AG04449 (cell line): ENCODE measurements around the gene ETV5.

Experiments used
- CTCF ChIA-PET: fragments of 350-600 bp; formaldehyde crosslinking; extraction: SDS; loops from one replicate; lab custom pipeline; 2021; ENCODE audit warnings: antibody characterized with exemption; lab: Yijun Ruan, JAX
- POLR2A ChIA-PET: fragments of 400-600, 350-600 bp; formaldehyde crosslinking; extraction: SDS; loops from one replicate; lab custom pipeline; 2020; ENCODE audit warnings: antibody characterized with exemption, inconsistent platforms; lab: Yijun Ruan, JAX
- DNase-seq: peaks from one replicate; pipeline ENCODE4 v3.0.0-alpha.2; 2010; ENCODE audit warnings: low read depth, low spot score
- H3K4me3 ChIP-seq: 2 replicates; pipeline ENCODE4 v1.5.1; 2011; ENCODE audit warnings: low read depth, mild to moderate bottlenecking, control low read depth, low read length
- CTCF ChIP-seq: IDR thresholded peaks from one replicate; pipeline ENCODE4 v1.5.1; 2011; ENCODE audit warnings: mild to moderate bottlenecking, moderate library complexity, low read length, control low read depth, inconsistent platforms; ENCODE audit not compliant: insufficient read depth; ENCODE audit errors: missing control alignments

ETV5 gene

DNA sequence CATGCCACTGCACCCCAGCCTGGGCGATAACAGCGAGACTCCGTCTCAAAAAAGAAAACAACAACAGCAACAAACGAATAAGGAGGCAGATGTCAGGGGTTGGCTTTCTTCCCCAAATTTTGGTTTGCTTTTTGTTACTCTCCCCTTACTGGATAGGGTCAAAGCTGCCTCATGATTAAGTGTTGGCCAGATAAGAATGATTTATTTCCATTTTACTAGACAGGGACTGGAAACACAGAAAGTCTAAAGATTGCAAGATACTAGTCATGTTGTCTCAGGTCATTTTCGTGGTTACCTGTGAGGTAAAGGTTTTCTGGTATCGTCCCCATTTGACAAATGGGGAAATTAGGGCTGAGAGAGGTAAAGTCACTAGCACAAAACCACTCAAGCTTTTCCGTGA lies 18.6 kb upstream of the ETV5 start:
- no peak for DNase-seq
- POLR2A ChIA-PET = no interaction called here
- CTCF ChIA-PET = no interaction called here
- H3K4me3 ChIP-seq = no peak overlapping the region
- no peak for TF ChIP-seq CTCF

- DNase-seq = no peak
- CTCF ChIA-PET = no interaction called here
- POLR2A ChIA-PET = no interaction called here
- no peak for TF ChIP-seq CTCF
- H3K4me3 ChIP-seq = no peak overlapping the region
Measured at GRCh38 chr3:186125118-186125517, 16.2 kb upstream of the ETV5 start.

DNA sequence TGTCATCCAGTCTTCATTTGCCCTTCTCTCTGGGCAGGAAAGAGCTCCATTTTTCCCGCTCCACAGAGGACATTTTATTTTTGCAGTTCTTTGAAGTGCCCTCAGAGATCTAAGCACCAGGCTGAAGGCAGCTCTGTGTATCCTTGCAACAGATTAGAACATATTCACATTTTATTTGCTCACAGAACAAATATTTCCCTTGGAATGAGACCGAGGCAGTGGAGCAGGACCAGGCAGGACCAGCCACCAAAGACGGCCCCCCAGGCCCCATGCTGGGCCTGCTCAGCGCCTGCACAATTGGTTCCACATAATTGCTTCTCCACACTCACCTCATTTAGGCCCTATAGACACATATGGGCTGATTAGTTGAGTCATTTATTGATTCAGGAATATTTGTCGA lies 15.7 kb upstream of the ETV5 start:
- ChIA-PET POLR2A (no interaction called here), CTCF (no interaction called here)
- no peak for DNase-seq
- H3K4me3 ChIP-seq = no peak overlapping the region
- no peak for TF ChIP-seq CTCF

GRCh38 chr3:186123012-186123411 lies 14.1 kb upstream of the ETV5 start:
- TF ChIP-seq CTCF = no peak
- ChIA-PET POLR2A (no interaction called here), CTCF (interaction anchor here (0.9 kb wide), 1 partner anchor 149 kb away, joined by 3 read pairs; no protein-coding TSS in a partner anchor)
- DNase-seq = no peak
- H3K4me3 ChIP-seq = no peak overlapping the region

DNA sequence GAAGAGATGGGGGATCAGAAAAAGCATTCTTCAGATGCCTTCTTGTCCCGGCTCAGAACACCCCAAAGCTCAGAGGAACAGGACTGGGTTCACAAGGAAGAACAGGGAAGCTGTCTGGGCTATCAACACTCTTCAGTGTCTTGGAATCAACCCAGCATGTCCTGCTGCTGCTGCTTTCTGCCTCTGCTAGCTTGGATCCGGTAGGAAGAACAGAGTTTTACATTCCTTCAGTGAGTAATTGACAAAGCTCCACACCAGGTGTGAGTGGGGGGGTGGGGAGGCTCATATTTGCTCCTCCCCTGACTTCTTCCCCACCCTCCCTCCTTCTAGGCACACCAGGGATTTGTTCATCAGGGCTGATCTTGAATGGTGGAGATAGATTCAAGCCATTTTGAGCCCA lies 13.1 kb upstream of the ETV5 start:
- DNase-seq = no peak
- no peak overlapping the region for H3K4me3 ChIP-seq
- ChIA-PET POLR2A (no interaction called here), CTCF (no interaction called here)
- TF ChIP-seq CTCF = no peak

GRCh38 chr3:186121278-186121677 lies 12.4 kb upstream of the ETV5 start:
- ChIA-PET POLR2A (no interaction called here), CTCF (no interaction called here)
- no peak overlapping the region for H3K4me3 ChIP-seq
- no peak for TF ChIP-seq CTCF
- no peak for DNase-seq
